ENCODE data around the gene GSTA4.

GSTA4 gene, protein sequence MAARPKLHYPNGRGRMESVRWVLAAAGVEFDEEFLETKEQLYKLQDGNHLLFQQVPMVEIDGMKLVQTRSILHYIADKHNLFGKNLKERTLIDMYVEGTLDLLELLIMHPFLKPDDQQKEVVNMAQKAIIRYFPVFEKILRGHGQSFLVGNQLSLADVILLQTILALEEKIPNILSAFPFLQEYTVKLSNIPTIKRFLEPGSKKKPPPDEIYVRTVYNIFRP

DNA sequence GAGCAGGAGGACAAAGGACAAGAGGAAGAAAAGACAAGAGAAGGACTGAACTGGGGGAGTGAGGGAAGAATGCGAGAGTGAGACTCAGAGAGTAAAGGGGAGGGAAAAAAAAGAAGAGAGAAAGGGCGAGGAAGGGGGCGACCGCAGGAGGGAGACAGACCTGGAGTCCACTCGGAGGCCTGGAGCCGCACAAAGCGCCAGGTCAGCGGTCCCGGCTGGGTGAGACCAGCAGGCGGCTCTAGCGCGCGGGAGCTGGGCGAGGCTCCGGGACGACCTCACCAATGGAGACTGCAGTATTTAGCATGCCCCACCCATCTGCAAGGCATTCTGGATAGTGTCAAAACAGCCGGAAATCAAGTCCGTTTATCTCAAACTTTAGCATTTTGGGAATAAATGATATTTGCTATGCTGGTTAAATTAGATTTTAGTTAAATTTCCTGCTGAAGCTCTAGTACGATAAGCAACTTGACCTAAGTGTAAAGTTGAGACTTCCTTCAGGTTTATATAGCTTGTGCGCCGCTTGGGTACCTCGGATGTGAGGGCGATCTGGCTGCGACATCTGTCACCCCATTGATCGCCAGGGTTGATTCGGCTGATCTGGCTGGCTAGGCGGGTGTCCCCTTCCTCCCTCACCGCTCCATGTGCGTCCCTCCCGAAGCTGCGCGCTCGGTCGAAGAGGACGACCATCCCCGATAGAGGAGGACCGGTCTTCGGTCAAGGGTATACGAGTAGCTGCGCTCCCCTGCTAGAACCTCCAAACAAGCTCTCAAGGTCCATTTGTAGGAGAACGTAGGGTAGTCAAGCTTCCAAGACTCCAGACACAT lies at the start of gene GSTA4:
TSS of gene GSTA4 (minus strand) at position 196 of the 824 bp plus-strand sequence. CDS start 1,041 bp downstream, outside the sequence.
- peak; percentile 86 to 89 for DNase-seq

- DNase-seq: no peak
These were observed 49.5 kb upstream of the GSTA4 start for GRCh38 chr6:53044572-53044971.

GRCh38 chr6:53044071-53044470 lies 49.0 kb upstream of the GSTA4 start:
- DNase-seq: no peak

GRCh38 chr6:53043581-53043980 lies 48.5 kb upstream of the GSTA4 start:
- no peak for DNase-seq

- DNase-seq: no peak
These were observed 47.0 kb upstream of the GSTA4 start for GRCh38 chr6:53042112-53042511.

DNA sequence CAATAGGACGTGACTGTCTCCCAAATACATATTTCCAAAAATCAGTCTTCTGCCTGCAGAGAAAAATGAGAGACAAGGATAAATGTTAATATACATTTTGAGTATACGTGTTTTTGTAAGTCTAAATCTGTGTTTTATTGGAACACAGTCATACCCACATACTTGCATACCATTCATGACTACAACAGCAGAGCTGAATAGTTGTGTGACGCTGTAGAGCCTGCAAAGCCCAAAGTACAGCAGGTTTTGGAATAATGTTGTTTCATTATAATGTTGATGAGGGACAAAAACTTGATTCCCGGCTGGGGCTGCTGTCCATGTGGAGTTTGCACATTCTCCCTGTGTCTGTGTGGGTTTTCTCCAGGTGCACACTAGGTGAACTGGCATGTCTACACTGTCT lies 46.3 kb upstream of the GSTA4 start:
- DNase-seq: no peak

DNA sequence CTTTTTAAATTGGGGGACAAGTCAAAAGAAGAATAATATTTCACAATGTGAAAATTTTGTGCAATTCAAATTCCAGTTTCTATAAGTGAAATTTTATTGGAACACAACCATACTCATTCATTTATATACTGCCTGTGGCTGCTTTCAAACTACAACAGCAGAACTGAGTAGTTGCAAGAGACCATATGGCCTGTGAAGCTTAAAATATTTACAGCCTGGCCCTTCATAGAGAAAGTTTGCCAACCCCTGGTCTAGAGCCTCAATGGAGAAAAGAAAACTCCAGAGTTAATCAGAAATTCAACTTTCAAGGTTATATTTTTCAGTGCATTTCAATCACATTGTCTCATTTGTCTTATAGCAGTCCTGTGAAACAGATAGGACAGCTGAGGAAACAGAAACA lies 43.5 kb upstream of the GSTA4 start:
- no peak for DNase-seq

GRCh38 chr6:53038141-53038540 lies 43.1 kb upstream of the GSTA4 start:
- no peak for DNase-seq

DNA sequence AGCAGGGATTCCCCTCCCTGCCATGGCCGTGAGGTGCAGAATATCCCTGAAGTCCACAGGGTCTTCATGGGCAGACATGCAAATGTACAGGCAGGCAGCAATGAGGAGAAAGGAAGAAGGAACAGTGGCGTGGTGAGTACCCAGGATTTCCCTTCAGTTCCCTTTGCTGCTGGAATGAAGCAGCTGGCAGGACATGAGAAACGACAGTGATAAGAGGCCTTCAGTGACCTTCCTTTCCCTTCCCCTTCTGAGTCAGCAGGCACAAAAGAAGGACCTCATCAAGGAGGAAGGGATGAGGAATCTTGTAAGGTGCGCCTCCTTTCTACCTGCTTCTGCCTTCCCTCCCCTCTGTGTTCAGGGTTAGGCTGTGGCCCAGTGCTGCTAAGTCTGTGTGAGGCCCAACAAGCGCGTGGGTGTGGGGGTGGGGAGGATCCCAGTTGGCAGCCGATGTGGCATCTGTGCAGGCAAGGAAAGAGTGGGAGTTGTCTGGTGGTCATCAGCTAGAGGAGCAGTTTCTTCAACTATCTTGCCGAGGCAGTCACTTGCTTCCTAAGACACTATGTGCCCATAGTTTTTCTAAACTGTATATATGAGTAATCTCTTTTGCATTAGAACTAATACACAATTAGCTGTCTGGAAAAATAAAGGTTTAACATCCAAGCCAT lies 40.6 kb upstream of the GSTA4 start:
- DNase-seq: no peak

DNA sequence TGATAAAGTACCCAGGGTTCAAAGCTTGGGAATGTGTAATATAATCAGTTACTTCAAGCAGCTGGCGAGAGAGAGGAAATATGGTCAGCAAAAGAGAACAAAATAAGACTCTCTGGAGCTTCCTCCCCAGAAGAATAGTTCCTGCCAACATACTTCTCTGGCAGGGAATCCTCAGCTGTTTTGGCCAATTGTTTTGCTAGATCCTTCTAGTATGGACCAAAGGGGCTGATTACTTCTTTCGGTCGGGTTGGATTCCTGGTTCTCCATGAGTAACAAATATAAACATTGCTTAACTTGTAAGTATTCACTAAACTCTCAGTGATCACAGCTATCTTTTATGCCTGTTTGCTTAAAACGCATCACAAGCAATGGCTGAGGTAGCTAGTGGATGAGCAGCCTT lies 38.7 kb upstream of the GSTA4 start:
- DNase-seq: no peak

DNA sequence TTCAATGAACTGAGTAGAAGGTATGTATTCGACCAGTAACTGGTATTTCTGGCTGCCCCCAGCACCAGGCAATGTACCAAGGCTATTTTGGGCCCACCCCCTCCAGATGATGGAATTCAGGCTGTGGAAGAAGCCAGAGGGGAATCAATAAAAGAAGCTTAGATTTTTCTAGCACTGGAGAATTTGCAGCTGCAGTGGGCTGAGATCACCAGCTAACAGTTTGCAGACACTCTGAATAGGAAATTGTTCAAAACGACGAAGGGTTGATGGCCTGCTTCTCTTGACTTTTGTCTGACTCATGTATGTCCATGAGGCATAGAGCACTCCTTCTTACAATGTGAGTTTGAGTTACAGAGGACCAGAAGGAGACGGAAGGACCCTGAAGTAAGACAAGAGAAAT lies 37.8 kb upstream of the GSTA4 start:
- no peak for DNase-seq

DNA sequence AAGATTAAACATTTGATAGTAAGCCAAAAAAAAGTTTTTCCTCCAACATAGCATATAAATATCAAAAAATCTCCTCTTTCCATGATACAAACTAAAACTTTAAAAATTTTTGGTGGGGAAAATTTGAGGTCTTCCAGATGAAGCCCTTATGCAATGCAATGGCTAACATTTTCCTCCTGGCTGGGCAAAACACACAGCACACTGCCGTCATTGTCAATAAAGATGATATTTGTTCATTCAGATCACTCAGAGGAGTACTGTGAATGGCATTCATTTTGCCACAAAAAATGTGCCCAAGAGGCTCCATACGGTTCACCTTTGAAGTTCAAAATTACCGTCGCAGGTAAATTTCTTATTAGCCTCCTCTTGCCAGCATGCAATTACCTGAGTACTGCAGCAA lies 36.2 kb upstream of the GSTA4 start:
- DNase-seq: no peak

DNA sequence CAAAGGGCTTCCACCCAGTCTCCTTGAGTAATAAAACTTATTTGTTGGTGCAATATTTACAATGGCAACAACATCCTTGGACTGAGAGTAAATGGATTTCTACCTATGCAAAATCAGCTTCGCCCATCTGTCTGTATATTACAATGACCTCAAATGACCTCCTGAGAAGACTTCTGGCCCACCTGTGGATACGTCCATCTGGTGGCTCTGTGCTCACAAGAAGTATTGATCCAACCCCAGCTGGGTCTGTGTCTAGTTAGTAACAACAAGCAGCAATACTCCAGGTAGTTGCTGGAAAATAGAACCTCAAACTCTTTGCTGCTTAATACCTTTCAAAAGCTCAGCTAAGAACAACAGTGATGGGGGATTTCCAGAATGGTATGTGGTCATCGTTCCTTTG lies 34.7 kb upstream of the GSTA4 start:
- DNase-seq: no peak

DNA sequence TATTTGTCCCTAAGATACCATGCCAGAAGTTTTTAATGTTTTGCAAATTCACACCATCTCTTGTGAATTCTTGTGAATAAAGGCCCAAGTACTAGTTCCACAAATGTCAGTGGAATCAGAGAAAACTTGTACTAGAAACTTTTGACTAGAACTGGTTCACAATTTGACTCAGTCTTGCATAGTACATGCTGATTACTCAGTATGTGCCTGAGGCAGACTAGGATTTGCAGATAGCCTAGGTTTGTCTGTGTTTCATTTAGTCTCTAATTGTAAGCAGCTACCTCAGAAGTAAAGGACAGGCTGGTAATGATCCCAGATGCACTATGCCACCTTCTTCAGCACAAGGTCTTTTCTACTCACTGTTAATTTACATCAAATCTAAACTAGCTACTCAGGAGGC lies 34.2 kb upstream of the GSTA4 start:
- DNase-seq: no peak

DNA sequence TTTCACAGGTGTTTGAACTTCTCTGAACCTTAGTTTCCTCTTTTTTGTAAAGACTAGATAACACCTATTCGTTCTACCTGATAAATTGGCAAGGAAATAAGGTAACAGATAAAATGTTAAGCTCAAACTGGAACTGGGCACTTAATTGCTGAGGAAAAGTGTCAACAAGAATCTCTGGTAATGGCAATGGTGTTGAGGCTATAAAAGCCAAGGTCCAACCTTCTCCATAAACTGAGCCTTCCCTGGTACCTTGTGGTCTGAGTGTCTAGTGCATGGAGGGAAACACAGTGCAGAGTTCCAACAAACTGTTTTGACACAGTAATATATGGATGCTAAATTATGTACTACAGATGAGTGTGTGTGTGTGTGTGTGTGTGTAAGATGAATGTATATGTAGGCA lies 33.4 kb upstream of the GSTA4 start:
- DNase-seq: no peak

DNA sequence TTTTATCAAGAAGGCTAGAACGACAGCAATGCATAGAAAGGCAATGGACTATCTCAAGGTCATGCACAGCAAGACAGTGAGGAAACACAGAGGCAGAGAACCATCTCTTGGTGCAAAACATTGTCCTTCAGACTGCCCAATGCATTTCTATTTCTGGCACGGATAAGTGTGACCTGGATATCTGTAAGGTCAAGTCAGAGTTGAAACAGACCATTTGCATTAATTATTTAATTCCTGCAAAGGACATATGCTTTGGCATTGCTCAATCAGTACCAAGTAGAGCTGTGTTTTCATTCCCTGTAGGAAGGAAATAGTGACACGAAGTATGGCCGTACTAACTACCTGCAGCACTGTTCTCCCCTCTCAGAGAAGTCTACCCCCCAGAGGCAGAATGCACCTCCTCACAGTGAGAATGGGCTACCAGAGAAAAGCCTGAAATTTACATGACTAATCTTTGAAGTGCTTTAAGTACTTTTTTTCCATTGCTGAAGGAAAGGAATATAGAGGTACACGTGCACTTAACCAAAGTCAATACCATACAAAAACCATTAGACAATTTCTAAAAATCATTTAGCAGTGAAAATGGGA lies 32.1 kb upstream of the GSTA4 start:
- no peak for DNase-seq

- DNase-seq: no peak
These were observed 31.4 kb upstream of the GSTA4 start for GRCh38 chr6:53026526-53026925.

DNA sequence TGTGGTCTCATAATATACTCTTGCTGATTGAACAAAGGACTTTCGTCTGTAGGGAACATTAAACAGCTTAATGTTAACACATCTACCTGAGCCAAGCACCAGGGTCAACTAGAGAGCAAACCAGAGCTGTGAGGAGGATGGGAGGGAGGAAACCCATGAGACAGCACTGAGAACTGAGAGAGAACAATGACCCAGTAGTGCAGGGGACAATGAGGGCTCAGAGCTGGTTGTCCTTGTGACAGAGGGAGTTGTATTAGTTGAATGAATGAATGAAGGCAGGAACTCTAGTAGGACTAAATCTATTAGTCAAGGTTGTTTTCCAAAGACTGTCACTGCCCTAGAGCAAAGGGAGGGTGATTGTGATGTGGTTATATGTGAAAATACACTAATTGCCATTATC lies 28.2 kb upstream of the GSTA4 start:
- DNase-seq: no peak

GRCh38 chr6:53020005-53020744 lies 25.1 kb upstream of the GSTA4 start:
- no peak for DNase-seq

GRCh38 chr6:53018446-53018845 lies 23.4 kb upstream of the GSTA4 start:
- no peak for DNase-seq

- DNase-seq: no peak
These were observed 20.4 kb upstream of the GSTA4 start for GRCh38 chr6:53015486-53015885.

DNA sequence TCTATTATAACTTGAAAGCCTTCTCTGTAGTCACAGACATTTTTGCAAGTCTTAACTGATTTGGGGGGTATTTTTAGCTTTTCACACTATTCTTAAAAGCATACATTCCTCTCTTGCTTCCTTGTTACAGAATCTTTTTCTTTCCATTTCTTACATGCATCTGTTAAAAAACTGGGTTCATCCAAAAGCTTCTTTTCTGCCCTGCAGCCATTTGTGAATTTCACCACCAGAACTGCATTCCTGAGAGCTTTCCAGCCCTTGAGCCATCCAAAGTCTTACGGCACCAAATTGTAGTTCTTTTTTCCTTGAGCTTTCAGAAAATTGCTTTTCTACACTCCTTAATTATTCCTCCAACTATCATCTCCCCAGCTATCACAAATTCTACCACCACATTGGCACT lies 19.7 kb upstream of the GSTA4 start:
- no peak for DNase-seq

DNA sequence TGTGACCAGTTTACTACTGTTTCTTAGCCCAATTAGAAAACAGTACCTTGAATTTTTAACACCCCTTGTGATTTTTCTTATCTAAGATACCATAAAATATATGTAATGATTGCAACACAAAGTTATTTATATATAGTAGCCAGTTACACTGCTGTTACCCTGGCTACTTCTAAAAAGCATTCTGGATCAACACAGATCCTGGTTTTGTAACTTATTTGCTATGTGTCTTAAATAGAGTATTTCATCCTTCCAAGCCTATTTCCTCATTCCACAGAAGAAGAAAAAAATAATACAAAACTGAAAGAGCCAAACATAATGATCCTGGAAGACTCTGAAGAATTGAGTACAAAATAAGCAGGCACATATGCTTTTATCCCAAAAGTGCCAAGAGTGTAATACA lies 19.0 kb upstream of the GSTA4 start:
- DNase-seq: no peak

Data from activated CD4-positive, alpha-beta T cell treated with anti-CD3 and anti-CD28 coated beads for 4 hours (primary cell).